Gastrocnemius medialis (tissue), 4 donors: ENCODE results near the gene PSMD2. TPM values are rescaled to one million over a fixed set of nuclear protein-coding genes. Genes with fewer than 3 reads are reported as not detected.
"Not testable (repeated sequence)": the region's sequence is repeated elsewhere in the genome, so short reads cannot be mapped to it uniquely, and the experiment has no call there.

Experiments
- ATAC-seq, 2 donors: fragments of 150-250 bp; one replicate each; pipeline ENCODE4 v1.9.1; 2016
- DNase-seq, 2 donors: peaks; one replicate each; pipeline ENCODE4 v3.0.0-alpha.2; 2019
- H3K27ac ChIP-seq, 4 donors: fragments of 200-600 bp; sonication (generic); 1 replicate in 1 of 4; 2 replicates in 3 of 4; pipeline ENCODE4 v1.5.1; 2016 to 2018; ENCODE audit warnings: mild to moderate bottlenecking in 2 of 4, moderate library complexity in 1 of 4
- H3K27me3 ChIP-seq, 3 donors: fragments of 200-600 bp; sonication (generic) in 2 of 3; 1 replicate in 1 of 3; 2 replicates in 2 of 3; pipeline versions ENCODE4 v1.5.1 to v1.6.0; 2016 to 2019; ENCODE audit warnings: mild to moderate bottlenecking in 1 of 3, moderate library complexity in 1 of 3
- H3K36me3 ChIP-seq, 2 donors: fragments of 200-600 bp; sonication (generic) in 1 of 2; one replicate each; pipeline ENCODE4 v1.5.1; 2017 to 2018
- H3K4me1 ChIP-seq, 2 donors: fragments of 200-600 bp; sonication (generic) in 1 of 2; one replicate each; pipeline ENCODE4 v1.5.1; 2016 to 2017; ENCODE audit warnings: mild to moderate bottlenecking in 2 of 2
- H3K4me3 ChIP-seq, 4 donors: fragments of 200-600 bp; sonication (generic) in 3 of 4; 1 replicate in 1 of 4; 2 replicates in 3 of 4; pipeline ENCODE4 v1.5.1; 2016 to 2019; ENCODE audit warnings: mild to moderate bottlenecking in 2 of 4
- H3K9me3 ChIP-seq, 3 donors: fragments of 200-600 bp; sonication (generic) in 2 of 3; 1 replicate in 1 of 3; 2 replicates in 2 of 3; pipeline ENCODE4 v1.5.1; 2016 to 2019
- CTCF ChIP-seq, 5 experiments: fragments of 450-650 bp in 3 of 5; fragments of 200-600 bp in 2 of 5; sonication (generic) in 2 of 5; IDR thresholded peaks in 4 of 5; conservative IDR thresholded peaks in 1 of 5; 1 replicate in 4 of 5; 2 replicates in 1 of 5; pipeline ENCODE4 v1.5.1; 2016 to 2019; ENCODE audit warnings: antibody characterized with exemption in 5 of 5, mild to moderate bottlenecking in 3 of 5, moderate library complexity in 3 of 5
- POLR2A ChIP-seq, 2 donors: fragments of 450-650 bp; IDR thresholded peaks; one replicate each; pipeline ENCODE4 v1.6.1; 2017; ENCODE audit warnings: antibody characterized with exemption in 2 of 2, mild to moderate bottlenecking in 2 of 2, moderate library complexity in 2 of 2
- in situ Hi-C, 4 donors: fragments of 200-750 bp; cut with MboI; loops; one replicate each; pipeline versions ENCODE4 v1.15.0 to v1.8.0; 2017; ENCODE audit warnings: low sequenced_read_pairs in 4 of 4
- intact Hi-C: fragments of 100-400 bp; cut with DNase I; formaldehyde crosslinking; loops from one replicate; pipeline ENCODE4 v1.15.1; 2023; ENCODE audit warnings: low total_unique reads
- total RNA-seq, 4 donors: library from RNA; depleted of rRNA; stranded (reverse); fragments of >200 nt; gene quantifications; one replicate each; pipeline versions ENCODE4 v1.1.0 to v1.2.3, GENCODE V29; 2016

The PSMD2 gene
- total RNA-seq, 4 donors from 2014 or later = 560 to 831 (median 720) TPM

GRCh38 chr3:184338511-184338945, 39.5 kb downstream of the PSMD2 start:
- peaks cover 0 to 40% of the 10 kb centered on the region in 2 donors for H3K36me3 ChIP-seq
- H3K4me3 ChIP-seq = peak overlapping the region; percentile 20 to 36 (median 34)
- no peaks in the 10 kb centered on the region for H3K9me3 ChIP-seq
- peaks cover 35 to 43% of the 10 kb centered on the region in 2 donors for H3K4me1 ChIP-seq
- intact Hi-C loops (loop anchor here (10.0 kb wide), 1 partner anchor 1034 kb away; no protein-coding TSS in a partner anchor), in situ Hi-C loops (no loop called here)
- ATAC-seq = no peak
- TF ChIP-seq CTCF (IDR thresholded peaks at IDR 0.05 in 4 of 5, conservative IDR thresholded peaks at IDR 0.05 in 1 of 5) = peak in 2 of 5 experiments; percentile 30 to 43
- TF ChIP-seq POLR2A (IDR thresholded peaks at IDR 0.05) = peak in 1 of 2 donors; percentile 30
- peak in 1 of 2 donors; percentile 63 for DNase-seq
- no peaks in the 10 kb centered on the region for H3K27me3 ChIP-seq
- H3K27ac ChIP-seq = peak overlapping the region; percentile 98 to 99 (median 98)

- H3K36me3 ChIP-seq = peaks cover 0 to 39% of the 10 kb centered on the region in 2 donors
- TF ChIP-seq POLR2A (IDR thresholded peaks at IDR 0.05) (no peak), CTCF (IDR thresholded peaks at IDR 0.05 in 4 of 5, conservative IDR thresholded peaks at IDR 0.05 in 1 of 5) (no peak)
- peaks cover 35 to 44% of the 10 kb centered on the region in 2 donors for H3K4me1 ChIP-seq
- DNase-seq (no peak), ATAC-seq (no peak)
- in situ Hi-C loops (no loop called here), intact Hi-C loops (loop anchor here (10.0 kb wide), 1 partner anchor 1034 kb away; no protein-coding TSS in a partner anchor)
- peak overlapping the region; percentile 20 to 36 (median 34) for H3K4me3 ChIP-seq
- no peaks in the 10 kb centered on the region for H3K9me3 ChIP-seq
- H3K27ac ChIP-seq = peak overlapping the region; percentile 98 to 99 (median 98)
- no peaks in the 10 kb centered on the region for H3K27me3 ChIP-seq
Measured at GRCh38 chr3:184339001-184339400, 40.0 kb downstream of the PSMD2 start.

GRCh38 chr3:184339451-184340135, 40.6 kb downstream of the PSMD2 start:
- Histone ChIP-seq H3K27ac (peak overlapping the region in 3 of 4 donors; percentile 98 to 99 (median 98)), H3K36me3 (peaks cover 0 to 37% of the 10 kb centered on the region in 2 donors), H3K4me1 (peaks cover 35 to 44% of the 10 kb centered on the region in 2 donors)
- H3K27me3 ChIP-seq, DNase-seq, ATAC-seq, in situ Hi-C loops, H3K9me3 ChIP-seq, H3K4me3 ChIP-seq: not testable (repeated sequence)
- intact Hi-C loops = loop anchor here (10.0 kb wide), 1 partner anchor 1035 kb away; no protein-coding TSS in a partner anchor

GRCh38 chr3:184341925-184342324, 42.9 kb downstream of the PSMD2 start:
- in situ Hi-C loops = no loop called here
- H3K36me3 ChIP-seq = peaks cover 0 to 39% of the 10 kb centered on the region in 2 donors
- TF ChIP-seq CTCF (IDR thresholded peaks at IDR 0.05 in 4 of 5, conservative IDR thresholded peaks at IDR 0.05 in 1 of 5) (no peak), POLR2A (IDR thresholded peaks at IDR 0.05) (no peak)
- peaks cover 36 to 43% of the 10 kb centered on the region in 2 donors for H3K4me1 ChIP-seq
- H3K27ac ChIP-seq = no peak overlapping the region
- ATAC-seq (no peak), DNase-seq (no peak)
- no peaks in the 10 kb centered on the region for H3K27me3 ChIP-seq
- H3K4me3 ChIP-seq = no peak overlapping the region
- H3K9me3 ChIP-seq = no peaks in the 10 kb centered on the region
- intact Hi-C loops = no loop called here

- intact Hi-C loops (no loop called here), in situ Hi-C loops (no loop called here)
- Histone ChIP-seq H3K27ac (no peak overlapping the region), H3K9me3 (no peaks in the 10 kb centered on the region), H3K36me3 (peaks cover 0 to 39% of the 10 kb centered on the region in 2 donors), H3K4me3 (no peak overlapping the region), H3K27me3 (no peaks in the 10 kb centered on the region), H3K4me1 (peaks cover 22 to 29% of the 10 kb centered on the region in 2 donors)
- TF ChIP-seq POLR2A (IDR thresholded peaks at IDR 0.05) = no peak
- no peak for TF ChIP-seq CTCF (IDR thresholded peaks at IDR 0.05 in 4 of 5, conservative IDR thresholded peaks at IDR 0.05 in 1 of 5)
- ATAC-seq = no peak
- no peak for DNase-seq
Measured at GRCh38 chr3:184343200-184343876, 44.3 kb downstream of the PSMD2 start.
